Measurements from ENCODE around the gene ZNRF1. TPM values are rescaled to one million over a fixed set of nuclear protein-coding genes. Genes with fewer than 3 reads are reported as not detected.
"Not testable (repeated sequence)": the region's sequence is repeated elsewhere in the genome, so short reads cannot be mapped to it uniquely, and the experiment has no call there.

ZNRF1 gene
- polyA plus RNA-seq, 1 donor: 34.6 TPM

- DNase-seq: no peak
These were observed 114.8 kb downstream of the ZNRF1 start for GRCh38 chr16:75113541-75114121.

- DNase-seq: no peak
These were observed 115.5 kb downstream of the ZNRF1 start for GRCh38 chr16:75114179-75114945.

DNA sequence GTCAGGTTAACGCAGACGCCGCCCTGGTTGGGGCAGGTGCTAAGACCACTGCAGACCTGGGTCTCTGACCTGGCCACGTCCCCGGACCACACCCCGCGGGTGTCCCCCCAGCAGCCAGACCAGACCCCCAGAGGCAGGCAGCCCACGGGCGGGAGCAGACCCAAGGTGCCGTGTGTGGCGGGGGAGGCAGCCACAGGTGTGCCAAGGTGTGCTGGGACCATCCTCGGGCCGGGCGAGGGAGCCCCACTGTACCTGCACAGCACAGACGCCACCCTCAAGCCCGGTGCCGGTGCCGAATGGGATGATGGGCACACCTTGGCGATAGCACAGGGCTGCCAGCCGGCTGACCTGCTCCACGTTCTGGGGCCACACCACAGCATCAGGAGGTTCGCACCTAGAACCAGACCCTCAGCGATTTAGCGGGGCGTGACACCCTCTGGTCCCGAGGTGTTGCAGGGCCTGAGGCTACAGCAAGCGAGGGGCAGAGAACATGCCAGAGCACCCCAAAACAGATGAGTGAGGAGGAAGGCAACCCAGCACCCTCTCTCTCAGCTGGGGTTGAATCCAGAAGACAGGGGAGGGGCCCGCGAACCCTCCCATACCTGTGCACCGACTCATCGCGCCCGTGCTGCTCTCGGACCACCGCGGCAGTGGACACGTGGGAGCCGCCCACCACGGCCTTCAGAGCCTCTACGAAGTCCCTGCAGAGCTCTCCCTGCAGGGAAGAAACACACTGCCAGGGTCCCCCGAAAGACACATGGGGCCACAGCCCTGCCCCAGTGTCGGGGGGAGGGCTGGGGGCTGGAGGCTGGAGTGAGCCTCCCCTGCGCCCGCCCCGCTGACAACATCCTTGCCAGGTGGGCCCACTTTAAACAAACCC lies 116.4 kb downstream of the ZNRF1 start:
- no peak for DNase-seq

DNA sequence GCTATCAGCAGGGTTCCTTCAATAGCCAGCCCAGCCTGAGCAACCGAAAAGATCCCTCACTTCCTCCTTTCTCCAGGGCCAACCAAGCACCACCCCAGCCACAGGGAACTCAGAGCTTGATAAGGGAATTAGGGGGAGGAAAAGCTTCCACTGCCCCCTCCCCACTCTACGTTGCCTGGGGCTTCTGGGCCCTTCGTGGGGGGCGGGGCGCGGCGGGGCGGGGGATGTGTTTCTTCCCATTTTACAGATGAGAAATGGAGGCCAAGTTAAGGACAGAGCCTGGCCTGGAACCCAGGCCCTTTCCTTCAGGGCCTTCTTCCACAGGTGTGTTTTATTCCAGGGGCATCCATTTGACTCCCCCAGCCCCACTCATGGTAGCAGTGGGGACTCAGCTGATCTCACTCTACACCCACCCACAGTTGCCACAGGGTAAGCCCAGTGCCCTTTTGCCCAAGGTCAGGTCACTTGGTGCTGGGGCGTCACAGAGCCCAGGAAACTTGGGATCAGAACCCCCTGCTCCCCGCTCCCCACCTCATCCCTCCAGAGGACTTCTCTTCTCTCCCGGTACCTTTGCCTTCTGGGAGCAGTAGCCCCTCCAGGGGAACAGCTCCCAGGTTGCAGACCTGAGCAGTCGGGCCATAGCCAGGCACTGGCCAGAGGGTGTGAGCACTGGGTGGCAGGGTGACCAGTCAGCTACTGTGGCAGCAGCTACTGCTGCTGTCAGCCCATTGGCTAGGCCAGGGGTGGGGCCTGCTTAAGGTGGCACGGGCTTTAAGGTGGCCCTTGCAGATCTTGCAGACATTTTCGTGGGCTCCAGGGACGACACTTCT lies 117.5 kb downstream of the ZNRF1 start, which contains the start of gene LDHD:
LDHD (minus strand) TSS at position 700 of the 830 bp plus-strand sequence; CDS start at position 640, 60 bp downstream.
- no peak for DNase-seq

DNA sequence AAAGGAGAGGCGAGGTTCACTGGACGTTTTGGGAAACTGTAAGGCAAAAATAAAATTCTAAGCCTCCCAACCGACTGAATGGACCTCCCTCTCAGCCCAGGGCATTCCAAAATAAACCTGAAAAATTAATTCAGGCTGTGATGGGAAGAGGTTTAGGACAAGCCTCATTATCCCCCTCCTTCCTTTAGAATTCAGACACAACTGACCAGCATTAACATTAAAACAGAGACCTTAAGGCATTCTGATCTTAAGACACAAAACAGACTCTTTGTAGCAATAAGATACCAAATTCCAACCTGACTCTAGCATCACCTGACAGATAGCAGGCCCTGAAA lies 118.1 kb downstream of the ZNRF1 start:
- no peak for DNase-seq

DNA sequence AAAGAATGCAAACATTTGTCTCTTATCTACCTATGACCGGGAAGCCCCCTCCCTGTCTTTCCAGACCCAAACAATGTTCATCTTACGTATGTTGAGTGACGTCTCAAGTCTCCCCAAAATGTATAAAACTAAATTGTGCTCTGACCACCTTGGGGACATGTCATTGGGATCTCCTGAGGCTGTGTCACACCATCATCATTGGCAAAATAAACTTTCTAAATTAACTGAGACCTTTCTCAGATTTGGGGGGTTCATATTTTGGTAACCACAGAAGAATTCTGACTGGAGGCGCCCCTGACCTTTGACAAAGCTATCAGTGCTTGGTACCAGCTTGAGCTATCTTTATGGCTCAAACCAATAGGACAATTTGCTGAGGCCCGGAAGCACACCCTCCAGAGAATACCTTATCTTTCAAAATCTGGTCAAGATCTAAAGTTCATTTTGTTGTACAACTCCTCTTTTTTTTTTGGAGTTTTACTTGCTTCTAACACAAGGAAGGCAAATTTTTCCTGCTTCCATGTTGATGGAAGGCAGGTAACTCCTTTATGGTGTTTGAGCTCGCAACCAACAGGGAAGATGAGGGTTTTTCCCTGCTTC lies 120.2 kb downstream of the ZNRF1 start:
- DNase-seq: no peak

- DNase-seq: no peak
These were observed 121.4 kb downstream of the ZNRF1 start for GRCh38 chr16:75120253-75120652.

DNA sequence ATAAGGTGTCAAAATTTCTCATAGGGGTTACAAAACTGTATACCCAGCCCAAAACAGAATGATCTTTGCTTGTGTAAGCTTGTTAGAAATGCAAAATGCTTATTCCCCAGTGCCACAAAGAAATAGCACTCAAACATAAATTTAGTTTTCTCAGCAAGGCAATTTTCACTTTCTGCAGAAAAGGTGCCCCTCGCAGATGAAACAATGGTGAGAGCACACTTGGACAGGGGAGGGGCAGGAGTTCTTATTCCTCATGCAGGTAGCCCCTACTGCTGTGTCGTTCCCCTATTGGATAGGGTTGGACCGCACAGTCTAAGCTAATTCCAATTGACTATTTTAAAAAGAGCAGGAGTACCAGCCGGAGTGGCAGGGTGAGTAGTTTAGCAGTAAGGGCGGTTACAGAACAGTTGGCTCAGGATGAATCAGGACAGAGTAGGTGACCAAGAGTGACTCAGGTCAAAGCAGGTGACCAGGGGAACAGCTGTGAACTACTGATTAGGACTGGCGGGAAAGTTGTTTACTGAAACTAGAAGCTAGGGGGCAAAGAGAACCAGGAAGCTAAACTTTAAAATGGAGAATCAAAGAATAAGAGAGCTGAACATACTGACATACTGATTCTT lies 123.2 kb downstream of the ZNRF1 start:
- no peak for DNase-seq

DNA sequence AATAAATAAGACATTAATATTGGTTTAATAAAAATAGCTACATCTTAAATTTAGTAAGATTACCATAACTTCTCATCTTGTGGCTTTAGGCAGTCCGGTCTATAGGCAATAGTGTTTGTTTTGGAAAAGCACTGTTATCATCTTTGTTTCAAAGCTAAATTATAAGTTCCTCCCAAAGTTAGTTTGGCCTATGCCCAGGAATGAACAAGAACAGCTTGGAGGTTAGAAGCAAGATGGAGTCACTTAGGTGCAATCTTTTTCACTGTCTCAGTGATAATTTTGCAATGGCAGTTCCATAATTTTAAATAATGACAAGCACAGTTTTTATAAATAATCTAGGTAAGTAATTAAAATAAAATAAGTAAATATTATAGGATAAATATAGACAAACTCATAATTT lies 123.8 kb downstream of the ZNRF1 start:
- no peak for DNase-seq

DNA sequence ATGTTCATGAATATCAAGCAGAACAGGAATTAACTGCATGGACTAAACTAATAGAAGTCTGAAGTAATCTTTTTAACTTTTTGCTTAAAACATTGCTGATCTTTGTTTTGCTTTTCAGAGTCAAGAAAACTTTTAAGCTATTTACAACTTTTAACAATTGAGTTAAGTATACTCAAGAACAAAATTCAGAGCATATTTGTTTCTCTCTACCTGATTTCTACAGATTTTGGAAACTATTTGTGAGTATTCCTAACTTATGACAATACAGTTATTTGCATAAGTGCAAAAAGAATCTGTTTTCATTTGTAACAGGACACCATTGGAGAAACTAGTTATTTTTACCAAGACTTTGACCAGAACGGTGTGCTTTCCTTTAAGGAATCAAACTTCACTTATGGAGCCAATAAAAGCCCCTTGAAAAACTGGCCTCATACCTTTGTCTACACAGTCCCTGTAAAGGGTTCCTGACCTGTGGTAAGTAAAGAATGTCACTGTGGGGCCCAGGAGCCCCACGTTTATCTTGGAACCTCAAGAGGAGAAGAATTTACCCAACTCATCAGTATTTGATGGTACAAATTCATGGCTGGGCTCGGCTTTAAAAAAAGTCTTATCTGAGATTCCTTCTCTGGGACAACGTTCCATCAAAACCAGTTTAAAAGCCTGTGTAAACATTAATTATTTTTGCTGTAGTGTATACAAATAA lies 129.0 kb downstream of the ZNRF1 start:
- no peak for DNase-seq

- not testable (repeated sequence) for DNase-seq
These were observed 130.8 kb downstream of the ZNRF1 start for GRCh38 chr16:75129421-75130149.

DNA sequence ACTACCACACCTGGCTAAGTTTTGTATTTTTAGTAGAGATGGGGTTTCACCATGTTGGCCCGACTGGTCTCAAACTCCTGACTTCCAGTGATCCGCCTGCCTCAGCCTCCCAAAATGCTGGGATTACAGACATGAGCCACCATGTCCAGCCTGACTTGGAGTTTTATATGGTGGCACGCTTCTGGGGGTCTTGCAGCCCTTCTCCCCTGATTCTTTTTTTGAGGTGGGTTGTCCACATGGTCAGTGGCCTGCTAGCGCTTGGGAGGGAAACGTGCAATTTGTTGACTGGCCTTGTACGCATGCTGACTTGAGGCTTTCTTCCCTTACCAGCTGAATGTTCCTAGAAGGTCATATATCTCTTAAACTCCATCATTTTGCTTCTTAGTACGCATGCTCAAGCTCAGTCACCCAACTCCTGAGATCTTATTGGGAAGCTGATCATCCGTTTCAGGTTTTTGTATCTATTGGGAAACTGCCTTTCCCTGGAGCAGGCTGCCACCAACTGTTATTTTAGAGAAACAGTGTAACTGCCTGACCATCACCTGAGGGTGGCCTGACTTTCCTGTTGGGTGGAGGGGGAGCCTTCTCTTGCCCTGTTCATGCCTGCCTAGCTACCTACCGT lies 131.4 kb downstream of the ZNRF1 start:
- DNase-seq: no peak

DNA sequence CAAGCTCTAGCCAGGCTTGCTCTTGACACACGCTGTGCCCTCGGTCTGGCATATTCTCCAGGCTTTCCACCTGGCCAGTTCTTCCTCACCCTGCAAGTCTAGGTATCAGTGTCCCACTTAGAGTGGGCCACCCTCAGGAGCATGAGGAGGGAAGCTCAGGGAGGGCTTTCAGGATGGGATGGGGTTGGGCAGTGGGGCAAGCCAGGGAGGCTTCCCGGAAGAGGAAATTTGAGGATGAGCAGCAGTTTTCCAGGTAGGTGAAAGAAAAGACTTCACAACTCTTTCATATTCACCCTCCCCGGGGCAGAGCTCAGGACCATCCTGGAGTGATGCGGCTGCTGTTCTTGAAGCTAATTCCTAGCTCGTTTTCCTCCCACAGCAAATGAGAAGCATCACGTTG lies 132.3 kb downstream of the ZNRF1 start:
- no peak for DNase-seq

GRCh38 chr16:75138233-75138632 lies 139.4 kb downstream of the ZNRF1 start:
- DNase-seq: no peak

GRCh38 chr16:75138636-75139035 lies 139.8 kb downstream of the ZNRF1 start:
- no peak for DNase-seq

DNA sequence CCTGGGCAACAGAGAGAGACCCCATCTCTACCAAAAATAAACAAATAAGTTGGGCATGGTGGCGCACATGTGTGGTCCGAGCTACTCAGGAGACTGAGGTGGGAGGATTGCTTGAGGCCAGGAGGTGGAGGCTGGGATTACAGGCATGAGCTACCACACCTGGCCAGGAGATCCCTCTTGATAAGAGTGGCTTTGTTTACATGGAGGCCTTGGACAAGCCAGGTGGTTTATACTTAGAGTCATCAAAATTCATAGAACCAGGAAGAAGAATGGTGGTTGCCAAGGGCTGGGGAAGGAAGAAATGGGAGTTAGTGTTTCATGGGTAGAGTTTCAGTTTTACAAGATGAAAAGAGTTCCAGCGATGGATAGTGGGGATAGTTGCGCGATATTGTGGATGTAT lies 140.7 kb downstream of the ZNRF1 start:
- DNase-seq: no peak

- DNase-seq: no peak
These were observed 145.1 kb downstream of the ZNRF1 start for GRCh38 chr16:75143941-75144340.

DNA sequence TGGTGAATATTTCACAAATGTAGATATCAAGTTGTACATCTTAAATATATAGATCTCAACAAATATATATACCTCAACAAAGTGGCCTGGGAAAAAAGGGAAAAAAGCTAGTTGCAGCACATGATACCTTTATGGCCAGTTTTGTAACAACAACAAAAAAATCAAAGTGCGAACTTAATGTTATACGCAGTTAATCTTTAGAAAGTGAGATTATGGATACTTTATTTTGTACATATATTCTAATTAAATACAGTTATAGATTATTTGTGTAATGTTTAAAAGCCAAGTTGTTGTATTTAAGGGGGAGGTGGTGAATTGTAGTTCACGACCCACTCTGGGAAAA lies 149.1 kb downstream of the ZNRF1 start:
- no peak for DNase-seq

All from left kidney (tissue), 2 donors.